ENCODE results near the gene PTPRG. TPM values are rescaled to one million over a fixed set of nuclear protein-coding genes. Genes with fewer than 3 reads are reported as not detected.

Gene PTPRG
- total RNA-seq, 1 donor from 2014 or later: 25.2 TPM

DNA sequence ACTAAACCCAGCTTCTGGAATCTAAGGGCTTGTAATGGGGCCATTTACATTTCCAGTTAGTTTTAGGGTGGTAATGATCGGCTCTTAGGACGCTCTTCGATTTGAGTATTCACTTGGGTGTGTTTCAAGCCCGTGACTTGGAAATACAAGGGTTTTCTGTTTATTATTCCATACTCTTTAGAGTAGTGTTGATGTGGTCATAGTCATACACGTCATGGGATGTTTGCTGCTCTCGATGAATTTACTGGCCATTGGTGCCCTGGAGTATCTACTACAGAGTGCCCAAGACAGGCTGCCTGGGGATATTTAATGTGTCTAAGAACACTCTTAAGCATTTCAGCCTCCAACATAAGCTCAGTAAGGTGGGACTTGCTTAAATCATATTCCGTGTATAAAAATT is 64.1 kb downstream of the PTPRG start:
- DNase-seq (ENCODE audit: low read depth): no peak
- Histone ChIP-seq H3K4me3 (ENCODE audit: low read depth, low read length) (no peak overlapping the region), H3K36me3 (ENCODE audit: control insufficient read depth, insufficient read depth, low read length) (no peaks in the 10 kb centered on the region), H3K27me3 (ENCODE audit: control insufficient read depth, insufficient read depth, low read length) (no peaks in the 10 kb centered on the region)
- TF ChIP-seq, protein P1, sequence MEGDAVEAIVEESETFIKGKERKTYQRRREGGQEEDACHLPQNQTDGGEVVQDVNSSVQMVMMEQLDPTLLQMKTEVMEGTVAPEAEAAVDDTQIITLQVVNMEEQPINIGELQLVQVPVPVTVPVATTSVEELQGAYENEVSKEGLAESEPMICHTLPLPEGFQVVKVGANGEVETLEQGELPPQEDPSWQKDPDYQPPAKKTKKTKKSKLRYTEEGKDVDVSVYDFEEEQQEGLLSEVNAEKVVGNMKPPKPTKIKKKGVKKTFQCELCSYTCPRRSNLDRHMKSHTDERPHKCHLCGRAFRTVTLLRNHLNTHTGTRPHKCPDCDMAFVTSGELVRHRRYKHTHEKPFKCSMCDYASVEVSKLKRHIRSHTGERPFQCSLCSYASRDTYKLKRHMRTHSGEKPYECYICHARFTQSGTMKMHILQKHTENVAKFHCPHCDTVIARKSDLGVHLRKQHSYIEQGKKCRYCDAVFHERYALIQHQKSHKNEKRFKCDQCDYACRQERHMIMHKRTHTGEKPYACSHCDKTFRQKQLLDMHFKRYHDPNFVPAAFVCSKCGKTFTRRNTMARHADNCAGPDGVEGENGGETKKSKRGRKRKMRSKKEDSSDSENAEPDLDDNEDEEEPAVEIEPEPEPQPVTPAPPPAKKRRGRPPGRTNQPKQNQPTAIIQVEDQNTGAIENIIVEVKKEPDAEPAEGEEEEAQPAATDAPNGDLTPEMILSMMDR (IDR thresholded peaks at IDR 0.05; ENCODE audit: insufficient read depth, low read length, poor library complexity, severe bottlenecking): no peak

DNA sequence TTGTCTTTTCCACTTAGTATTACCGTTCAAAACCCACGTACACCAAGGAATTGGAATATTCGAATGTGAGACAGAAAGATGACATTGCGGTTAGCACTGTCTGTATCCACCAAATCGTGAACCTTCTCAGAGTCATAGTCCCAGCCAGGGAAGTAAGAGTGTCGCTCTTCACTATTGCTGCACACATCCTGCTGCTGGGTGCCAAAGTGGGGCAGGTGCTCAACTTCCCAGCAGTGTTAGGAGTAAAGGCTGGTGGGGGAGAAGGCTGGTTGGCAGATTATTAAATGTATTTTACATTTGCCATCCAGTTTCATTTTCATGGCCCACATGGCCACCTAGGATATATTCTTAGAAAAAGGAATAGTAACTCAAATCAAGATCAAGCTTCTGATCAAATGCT is 65.1 kb downstream of the PTPRG start:
- Histone ChIP-seq H3K36me3 (ENCODE audit: control insufficient read depth, insufficient read depth, low read length) (no peaks in the 10 kb centered on the region), H3K4me3 (ENCODE audit: low read depth, low read length) (no peak overlapping the region), H3K27me3 (ENCODE audit: control insufficient read depth, insufficient read depth, low read length) (no peaks in the 10 kb centered on the region)
- no peak for DNase-seq (ENCODE audit: low read depth)
- TF ChIP-seq, protein P1 (IDR thresholded peaks at IDR 0.05; ENCODE audit: insufficient read depth, low read length, poor library complexity, severe bottlenecking): no peak

DNA sequence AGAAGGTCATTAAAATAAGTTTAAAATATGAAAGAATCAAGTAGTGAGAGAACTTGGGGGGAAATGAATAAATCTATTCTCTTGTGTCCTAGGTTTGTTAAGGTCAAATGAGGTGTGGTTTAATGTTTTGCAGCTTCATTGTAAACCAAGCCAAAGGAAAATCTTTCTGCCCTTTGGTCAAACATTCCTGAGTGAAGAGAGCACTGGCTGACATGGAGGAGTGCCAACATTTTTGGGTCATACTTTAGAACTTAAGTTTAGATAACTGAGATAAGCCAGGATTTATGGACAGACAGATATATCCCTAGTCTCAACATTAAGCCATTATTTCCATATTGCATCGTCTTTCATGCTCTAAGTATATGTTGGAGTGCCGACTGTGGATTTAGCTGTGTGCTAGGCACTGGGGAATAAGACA is 66.4 kb downstream of the PTPRG start:
- TF ChIP-seq, protein P1 (IDR thresholded peaks at IDR 0.05; ENCODE audit: insufficient read depth, low read length, poor library complexity, severe bottlenecking): no peak
- DNase-seq (ENCODE audit: low read depth): peak; percentile 55
- no peaks in the 10 kb centered on the region for H3K36me3 ChIP-seq (ENCODE audit: control insufficient read depth, insufficient read depth, low read length)

GRCh38 chr3:61628636-61629035 is 67.3 kb downstream of the PTPRG start:
- Histone ChIP-seq H3K4me3 (ENCODE audit: low read depth, low read length) (no peak overlapping the region), H3K36me3 (ENCODE audit: control insufficient read depth, insufficient read depth, low read length) (no peaks in the 10 kb centered on the region), H3K27me3 (ENCODE audit: control insufficient read depth, insufficient read depth, low read length) (no peaks in the 10 kb centered on the region)
- no peak for DNase-seq (ENCODE audit: low read depth)
- TF ChIP-seq, protein P1 (IDR thresholded peaks at IDR 0.05; ENCODE audit: insufficient read depth, low read length, poor library complexity, severe bottlenecking): no peak

More for the DNA sequence above, 66.4 kb downstream of the PTPRG start:
- H3K4me3 ChIP-seq (ENCODE audit: low read depth, low read length): no peak overlapping the region
- no peaks in the 10 kb centered on the region for H3K27me3 ChIP-seq (ENCODE audit: control insufficient read depth, insufficient read depth, low read length)

GRCh38 chr3:61629442-61629841 is 68.1 kb downstream of the PTPRG start:
- TF ChIP-seq, protein P1 (IDR thresholded peaks at IDR 0.05; ENCODE audit: insufficient read depth, low read length, poor library complexity, severe bottlenecking): no peak
- H3K36me3 ChIP-seq (ENCODE audit: control insufficient read depth, insufficient read depth, low read length): no peaks in the 10 kb centered on the region
- H3K4me3 ChIP-seq (ENCODE audit: low read depth, low read length): no peak overlapping the region
- H3K27me3 ChIP-seq (ENCODE audit: control insufficient read depth, insufficient read depth, low read length): no peaks in the 10 kb centered on the region
- DNase-seq (ENCODE audit: low read depth): no peak

GRCh38 chr3:61631108-61631769 is 69.9 kb downstream of the PTPRG start:
- TF ChIP-seq, protein P1 (IDR thresholded peaks at IDR 0.05; ENCODE audit: insufficient read depth, low read length, poor library complexity, severe bottlenecking): no peak
- no peaks in the 10 kb centered on the region for H3K36me3 ChIP-seq (ENCODE audit: control insufficient read depth, insufficient read depth, low read length)
- no peak for DNase-seq (ENCODE audit: low read depth)
- H3K4me3 ChIP-seq (ENCODE audit: low read depth, low read length): no peak overlapping the region
- no peaks in the 10 kb centered on the region for H3K27me3 ChIP-seq (ENCODE audit: control insufficient read depth, insufficient read depth, low read length)
